CD4-positive, alpha-beta T cell (primary cell): ENCODE results near the gene PLCXD1. TPM values are rescaled to one million over a fixed set of nuclear protein-coding genes. Genes with fewer than 3 reads are reported as not detected.

ENCODE experiments used
- ATAC-seq: fragments of 200-7000 bp; cut with Tn5 transposase; one replicate; pipeline ENCODE4 v1.10.0; 2022; ENCODE audit warnings: mild to moderate bottlenecking; ENCODE audit not compliant: poor library complexity
- CTCF ChIA-PET: fragments of 350-600 bp; sonication (Branson Sonifier 250); formaldehyde crosslinking; loops from one replicate; lab custom pipeline; 2021; ENCODE audit warnings: antibody characterized with exemption, inconsistent platforms; lab: Charles Lee
- POLR2A ChIA-PET: fragments of 350-600 bp; sonication (Branson Sonifier 250); formaldehyde crosslinking; loops from one replicate; lab custom pipeline; 2021; ENCODE audit warnings: antibody characterized with exemption, inconsistent platforms; lab: Charles Lee
- DNase-seq, 14 experiments: peaks; one replicate each; pipeline ENCODE4 v3.0.0-alpha.2; 2013 to 2020; ENCODE audit warnings: mixed read lengths in 2 of 14
- H3K27ac ChIP-seq, 2 donors: one replicate each; pipeline versions ENCODE4 v1.5.1 to v1.7.0; 2013; ENCODE audit warnings: low read length in 2 of 2, low read depth in 1 of 2, mild to moderate bottlenecking in 1 of 2
- H3K27me3 ChIP-seq, 2 experiments: 1 replicate in 1 of 2; 2 replicates in 1 of 2; pipeline versions ENCODE4 v1.6.1 to v1.7.0; 2013; ENCODE audit warnings: low read length in 2 of 2, control low read depth in 1 of 2, mild to moderate bottlenecking in 1 of 2, moderate library complexity in 1 of 2; ENCODE audit not compliant: insufficient read depth in 2 of 2, control insufficient read depth in 1 of 2
- H3K36me3 ChIP-seq: one replicate; pipeline ENCODE4 v1.6.1; 2013; ENCODE audit warnings: low read length, control low read depth; ENCODE audit not compliant: insufficient read depth
- H3K4me1 ChIP-seq: one replicate; pipeline ENCODE4 v1.6.1; 2013; ENCODE audit warnings: low read length, control low read depth; ENCODE audit not compliant: insufficient read depth
- H3K4me3 ChIP-seq: one replicate; pipeline ENCODE4 v1.5.1; 2013; ENCODE audit warnings: mild to moderate bottlenecking, low read length, moderate library complexity
- H3K9me3 ChIP-seq, 2 experiments: 1 replicate in 1 of 2; 2 replicates in 1 of 2; pipeline versions ENCODE4 v1.6.1 to v1.7.0; 2013; ENCODE audit warnings: low read length in 2 of 2, mild to moderate bottlenecking in 2 of 2, control low read depth in 1 of 2, moderate library complexity in 1 of 2; ENCODE audit not compliant: control insufficient read depth in 1 of 2, insufficient read depth in 1 of 2
- H3K27ac Mint-ChIP-seq: one replicate; pipeline ENCODE4 v1.8.0; 2020; ENCODE audit warnings: mixed read lengths
- H3K27me3 Mint-ChIP-seq: one replicate; pipeline ENCODE4 v1.8.0; 2021; ENCODE audit warnings: mixed read lengths
- H3K36me3 Mint-ChIP-seq: one replicate; pipeline ENCODE4 v1.8.0; 2021; ENCODE audit warnings: low read depth, mixed read lengths
- H3K4me1 Mint-ChIP-seq: one replicate; pipeline ENCODE4 v1.8.0; 2021; ENCODE audit warnings: low read depth, mixed read lengths
- H3K4me3 Mint-ChIP-seq: one replicate; pipeline ENCODE4 v1.8.0; 2020; ENCODE audit warnings: mild to moderate bottlenecking, mixed read lengths
- H3K9me3 Mint-ChIP-seq: one replicate; pipeline ENCODE4 v1.8.0; 2020; ENCODE audit warnings: mixed read lengths
- intact Hi-C, 2 experiments: fragments of 100-400 bp; cut with DNase I in 1 of 2; cut with micrococcal nuclease in 1 of 2; formaldehyde crosslinking; loops; one replicate each; pipeline versions ENCODE4 v1.15.1 to v1.9.0; 2023 to 2025; cut with DNase I, micrococcal nuclease
- total RNA-seq, 174 experiments: library from RNA in 2 of 174; stranded (reverse) in 2 of 174; gene quantifications; one replicate each; pipeline ENCODE4 v1.2.3 and lab custom pipeline; 2021 to 2026
- TF ChIP-seq, protein P1 (sequence below): fragments of 200-600 bp; IDR thresholded peaks from one replicate; pipeline ENCODE4 v1.8.0; 2022; ENCODE audit warnings: antibody characterized with exemption, mild to moderate bottlenecking

PLCXD1 gene
- total RNA-seq, 2 experiments from 2014 or later = 33.0 to 35.8 TPM

DNA sequence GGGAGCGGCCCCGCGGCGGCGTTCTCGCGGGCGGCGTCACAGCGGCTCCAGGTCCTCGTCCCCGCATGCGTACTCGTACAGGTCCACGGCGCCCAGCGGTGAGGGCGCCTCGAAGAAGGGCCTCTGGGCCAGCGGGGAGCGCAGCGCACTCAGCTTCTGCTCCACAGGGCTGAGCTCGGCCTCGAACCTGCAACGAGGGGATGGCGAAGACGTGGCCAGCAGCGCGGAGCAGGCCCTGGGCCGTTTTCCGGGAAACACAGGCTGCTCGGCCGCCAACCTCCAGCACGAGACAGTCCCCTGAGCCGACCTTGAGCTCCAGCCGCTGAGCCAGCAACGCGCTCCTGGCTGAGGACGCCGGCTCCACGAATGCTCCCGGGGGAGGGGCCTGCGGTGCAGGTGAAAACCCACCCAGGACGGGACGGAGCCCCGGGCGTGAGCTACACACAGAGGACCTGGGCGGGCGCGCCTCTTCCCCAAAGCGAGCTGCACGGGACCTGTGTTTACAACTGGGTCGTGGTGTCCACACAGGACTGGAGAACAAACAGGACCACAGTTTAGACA is 53.2 kb downstream of the PLCXD1 start:
- no peak overlapping the region for H3K4me3 ChIP-seq
- intact Hi-C loops = no loop called here
- CTCF ChIA-PET = no interaction called here
- Mint-ChIP-seq H3K36me3 (peaks cover 19% of the 10 kb centered on the region), H3K27me3 (no peaks in the 10 kb centered on the region), H3K9me3 (no peaks in the 10 kb centered on the region), H3K4me3 (no peak overlapping the region), H3K4me1 (no peaks in the 10 kb centered on the region), H3K27ac (no peak overlapping the region)
- H3K27ac ChIP-seq = no peak overlapping the region
- TF ChIP-seq, protein P1, sequence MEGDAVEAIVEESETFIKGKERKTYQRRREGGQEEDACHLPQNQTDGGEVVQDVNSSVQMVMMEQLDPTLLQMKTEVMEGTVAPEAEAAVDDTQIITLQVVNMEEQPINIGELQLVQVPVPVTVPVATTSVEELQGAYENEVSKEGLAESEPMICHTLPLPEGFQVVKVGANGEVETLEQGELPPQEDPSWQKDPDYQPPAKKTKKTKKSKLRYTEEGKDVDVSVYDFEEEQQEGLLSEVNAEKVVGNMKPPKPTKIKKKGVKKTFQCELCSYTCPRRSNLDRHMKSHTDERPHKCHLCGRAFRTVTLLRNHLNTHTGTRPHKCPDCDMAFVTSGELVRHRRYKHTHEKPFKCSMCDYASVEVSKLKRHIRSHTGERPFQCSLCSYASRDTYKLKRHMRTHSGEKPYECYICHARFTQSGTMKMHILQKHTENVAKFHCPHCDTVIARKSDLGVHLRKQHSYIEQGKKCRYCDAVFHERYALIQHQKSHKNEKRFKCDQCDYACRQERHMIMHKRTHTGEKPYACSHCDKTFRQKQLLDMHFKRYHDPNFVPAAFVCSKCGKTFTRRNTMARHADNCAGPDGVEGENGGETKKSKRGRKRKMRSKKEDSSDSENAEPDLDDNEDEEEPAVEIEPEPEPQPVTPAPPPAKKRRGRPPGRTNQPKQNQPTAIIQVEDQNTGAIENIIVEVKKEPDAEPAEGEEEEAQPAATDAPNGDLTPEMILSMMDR = no peak
- DNase-seq (peak in 1 of 14 experiments; percentile 0), ATAC-seq (no peak)
- H3K36me3 ChIP-seq = peaks cover 2% of the 10 kb centered on the region
- H3K9me3 ChIP-seq = peaks cover 0 to 28% of the 10 kb centered on the region in 2 experiments
- peaks cover 10 to 22% of the 10 kb centered on the region in 2 experiments for H3K27me3 ChIP-seq
- H3K4me1 ChIP-seq = peaks cover 17% of the 10 kb centered on the region
- POLR2A ChIA-PET = no interaction called here

DNA sequence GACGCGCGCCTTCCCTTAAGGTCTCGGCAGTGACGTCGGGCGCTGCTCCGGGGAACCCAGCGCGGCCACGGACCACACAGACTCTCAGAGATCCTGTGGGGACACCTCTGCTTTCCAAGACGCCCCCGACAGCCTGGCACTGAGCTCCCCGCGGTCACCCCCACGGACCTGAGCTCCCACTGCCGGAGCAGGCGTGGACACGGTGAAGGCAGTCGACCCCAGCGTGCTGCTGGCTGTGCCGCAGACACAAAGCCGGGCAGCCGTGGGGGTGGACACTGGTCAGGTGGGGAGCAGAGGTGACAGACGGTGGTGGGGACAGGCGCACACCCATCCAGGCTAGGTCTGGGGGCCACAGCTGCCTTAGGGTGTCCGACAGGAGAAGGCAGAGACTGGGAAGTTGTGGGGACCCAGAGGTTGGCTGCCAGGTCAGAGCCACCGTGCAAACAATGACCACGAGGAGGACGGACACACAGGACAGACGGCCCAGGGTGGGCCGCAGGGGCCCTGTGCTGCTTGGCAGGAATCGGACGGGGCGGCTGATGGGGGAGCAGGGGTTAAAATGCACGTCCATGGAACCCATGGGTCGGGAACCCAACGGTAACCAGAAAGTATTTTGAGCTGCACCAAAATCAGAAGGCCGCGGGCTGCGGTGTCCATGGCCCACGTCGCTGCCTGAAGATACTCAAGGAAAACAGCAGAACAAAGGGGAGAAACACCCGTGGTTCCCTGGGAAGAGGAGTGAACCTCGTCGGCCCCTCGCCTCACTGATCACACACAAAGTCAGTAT is 54.0 kb downstream of the PLCXD1 start:
- ChIA-PET CTCF (no interaction called here), POLR2A (no interaction called here)
- ATAC-seq (no peak), DNase-seq (peak in 1 of 14 experiments; percentile 0)
- peaks cover 0 to 28% of the 10 kb centered on the region in 2 experiments for H3K9me3 ChIP-seq
- intact Hi-C loops = no loop called here
- H3K27ac Mint-ChIP-seq = no peak overlapping the region
- H3K27me3 ChIP-seq = peaks cover 10 to 21% of the 10 kb centered on the region in 2 experiments
- H3K36me3 Mint-ChIP-seq = peaks cover 19% of the 10 kb centered on the region
- peaks cover 17% of the 10 kb centered on the region for H3K4me1 ChIP-seq
- H3K4me3 Mint-ChIP-seq = no peak overlapping the region
- peaks cover 2% of the 10 kb centered on the region for H3K36me3 ChIP-seq
- no peak overlapping the region for H3K27ac ChIP-seq
- H3K9me3 Mint-ChIP-seq = no peaks in the 10 kb centered on the region
- H3K4me1 Mint-ChIP-seq = no peaks in the 10 kb centered on the region
- H3K4me3 ChIP-seq = no peak overlapping the region
- TF ChIP-seq, protein P1 = no peak
- H3K27me3 Mint-ChIP-seq = no peaks in the 10 kb centered on the region

DNA sequence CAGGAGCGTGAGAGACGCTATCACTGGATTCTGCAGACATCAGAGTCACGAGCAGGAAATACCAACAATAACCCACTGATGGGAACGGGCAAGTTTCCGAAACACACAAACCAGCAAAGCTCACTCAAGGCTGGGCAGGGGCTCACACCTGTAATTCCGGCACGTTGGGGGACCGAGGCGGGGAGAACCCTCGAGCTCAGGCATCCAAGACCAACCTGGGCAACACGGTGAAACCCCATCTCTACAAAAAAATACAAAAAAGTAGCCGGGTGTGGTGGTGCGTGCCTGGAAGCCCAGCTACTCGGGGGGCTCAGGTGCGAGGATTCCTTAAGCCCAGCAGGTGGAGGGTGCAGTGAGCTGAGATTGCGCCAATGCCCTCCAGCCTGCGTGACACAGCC is 54.6 kb downstream of the PLCXD1 start:
- Mint-ChIP-seq H3K9me3 (no peaks in the 10 kb centered on the region), H3K4me1 (no peaks in the 10 kb centered on the region), H3K4me3 (no peak overlapping the region), H3K27ac (no peak overlapping the region), H3K27me3 (no peaks in the 10 kb centered on the region), H3K36me3 (peaks cover 19% of the 10 kb centered on the region)
- TF ChIP-seq, protein P1 = no peak
- intact Hi-C loops = no loop called here
- Histone ChIP-seq H3K27ac (no peak overlapping the region), H3K4me3 (no peak overlapping the region), H3K9me3 (peaks cover 0 to 22% of the 10 kb centered on the region in 2 experiments), H3K4me1 (peaks cover 14% of the 10 kb centered on the region), H3K27me3 (peaks cover 6 to 16% of the 10 kb centered on the region in 2 experiments), H3K36me3 (peaks cover 2% of the 10 kb centered on the region)
- ChIA-PET CTCF (no interaction called here), POLR2A (no interaction called here)
- ATAC-seq (no peak), DNase-seq (no peak)
